Activated CD8-positive, alpha-beta memory T cell treated with anti-CD3 and anti-CD28 coated beads for 1 hour (primary cell): ENCODE measurements around the gene POC5.
"Not testable (repeated sequence)": the region's sequence is repeated elsewhere in the genome, so short reads cannot be mapped to it uniquely, and the experiment has no call there.

Experiments
- DNase-seq, 2 donors: peaks; one replicate each; pipeline ENCODE4 v3.0.0-alpha.2; 2020; ENCODE audit warnings: low read depth in 1 of 2; ENCODE audit errors: extremely low read depth in 1 of 2

The POC5 gene

DNA sequence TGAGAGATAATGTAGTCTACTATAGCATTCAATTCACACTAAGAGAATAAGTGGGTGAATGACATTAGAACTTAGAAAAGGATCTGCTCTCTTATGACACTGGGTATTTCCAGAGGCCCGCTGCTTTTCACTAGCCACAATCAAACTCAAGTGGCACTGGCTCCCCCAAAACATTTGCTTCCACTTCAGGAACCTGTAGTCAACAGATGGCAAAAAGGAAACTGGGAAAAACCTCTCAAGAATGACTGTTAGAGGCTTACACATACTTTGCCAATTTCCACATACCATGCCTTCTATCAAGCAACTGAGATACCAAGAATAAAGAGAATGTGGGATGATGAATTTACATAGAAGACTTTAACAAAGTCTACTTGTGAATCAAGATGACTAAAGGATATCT lies 11.2 kb downstream of the POC5 start:
- DNase-seq = no peak

DNA sequence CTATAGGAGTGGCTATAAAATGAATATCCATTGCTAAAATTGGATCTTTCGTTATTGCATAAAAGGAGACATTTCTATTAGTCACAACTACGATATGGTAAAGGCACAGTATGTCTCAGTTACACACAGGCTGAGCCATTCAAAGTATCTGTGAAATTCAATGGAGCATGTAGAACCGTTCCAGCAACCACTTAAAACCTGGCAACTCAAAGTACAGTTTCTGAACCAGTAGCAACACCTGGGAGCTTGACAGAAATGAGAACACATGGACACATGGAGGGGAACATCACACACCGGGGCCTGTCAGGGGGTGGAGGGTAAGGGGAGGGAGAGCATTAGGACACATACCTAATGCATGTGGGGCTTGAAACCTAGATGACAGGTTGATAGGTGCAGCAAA lies 15.4 kb downstream of the POC5 start:
- no peak for DNase-seq

DNA sequence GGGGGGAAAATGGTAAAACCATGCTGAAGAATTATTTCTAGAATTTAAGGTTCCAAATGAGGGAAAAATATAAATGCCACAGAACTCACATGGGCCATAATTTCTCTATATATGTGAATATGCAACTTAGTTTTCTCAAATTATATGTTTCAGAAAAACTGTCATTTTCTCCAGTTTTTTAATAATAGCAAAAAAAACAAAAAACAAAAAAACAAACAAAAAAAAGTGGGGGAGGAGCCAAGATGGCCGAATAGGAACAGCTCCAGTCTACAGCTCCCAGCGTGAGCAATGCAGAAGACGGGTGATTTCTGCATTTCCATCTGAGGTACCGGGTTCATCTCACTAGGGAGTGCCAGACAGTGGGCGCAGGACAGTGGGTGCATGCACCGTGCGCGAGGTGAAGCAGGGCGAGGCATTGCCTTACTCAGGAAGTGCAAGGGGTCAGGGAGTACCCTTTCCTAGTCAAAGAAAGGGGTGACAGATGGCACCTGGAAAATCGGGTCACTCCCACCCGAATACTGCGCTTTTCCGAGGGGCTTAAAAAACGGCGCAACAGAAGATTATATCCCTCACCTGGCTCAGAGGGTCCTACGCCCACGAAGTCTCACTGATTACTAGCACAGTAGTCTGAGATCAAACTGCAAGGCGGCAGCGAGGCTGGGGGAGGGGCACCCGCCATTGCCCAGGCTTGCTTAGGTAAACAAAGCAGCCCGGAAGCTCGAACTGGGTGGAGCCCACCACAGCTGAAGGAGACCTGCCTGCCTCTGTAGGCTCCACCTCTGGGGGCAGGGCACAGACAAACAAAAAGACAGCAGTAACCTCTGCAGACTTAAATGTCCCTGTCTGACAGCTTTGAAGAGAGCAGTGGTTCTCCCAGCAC lies 21.5 kb downstream of the POC5 start:
- DNase-seq = not testable (repeated sequence)

DNA sequence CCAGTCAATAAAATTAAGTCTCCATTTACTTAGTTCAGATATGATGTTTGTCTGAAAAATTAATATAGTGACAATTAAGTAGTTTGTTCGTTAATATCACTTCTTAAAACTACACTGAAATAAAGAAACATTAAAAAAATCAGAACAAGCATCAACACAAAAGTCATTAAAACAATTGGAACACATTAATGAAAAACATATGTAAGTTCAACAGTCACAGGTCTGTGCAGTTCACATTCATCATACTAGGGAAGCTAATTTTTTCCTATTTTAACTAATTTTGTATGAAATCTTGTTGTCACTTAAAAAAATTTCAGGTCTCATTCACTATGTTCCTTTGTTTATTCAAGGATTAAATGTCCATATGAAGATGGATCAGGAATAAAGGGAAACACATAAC lies 22.5 kb downstream of the POC5 start:
- DNase-seq = no peak

DNA sequence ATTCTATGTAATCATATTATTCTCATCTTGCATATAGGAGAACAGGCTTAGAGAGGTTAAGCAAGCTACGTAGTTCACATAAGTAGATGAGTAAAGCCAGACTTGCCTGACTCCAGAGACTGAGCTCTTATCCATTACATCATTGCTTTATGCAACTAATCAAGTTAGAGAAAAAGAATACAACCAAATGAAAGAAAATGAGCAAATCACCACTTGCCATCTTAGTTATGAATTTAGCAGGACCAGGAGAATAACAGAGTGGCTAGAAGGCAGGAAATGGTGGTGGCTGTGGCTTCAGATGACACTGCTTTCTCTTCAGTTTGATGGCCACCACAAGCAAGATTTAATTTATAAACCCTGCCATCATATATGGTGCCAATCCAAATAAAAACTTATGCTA lies 26.6 kb downstream of the POC5 start:
- DNase-seq = no peak

DNA sequence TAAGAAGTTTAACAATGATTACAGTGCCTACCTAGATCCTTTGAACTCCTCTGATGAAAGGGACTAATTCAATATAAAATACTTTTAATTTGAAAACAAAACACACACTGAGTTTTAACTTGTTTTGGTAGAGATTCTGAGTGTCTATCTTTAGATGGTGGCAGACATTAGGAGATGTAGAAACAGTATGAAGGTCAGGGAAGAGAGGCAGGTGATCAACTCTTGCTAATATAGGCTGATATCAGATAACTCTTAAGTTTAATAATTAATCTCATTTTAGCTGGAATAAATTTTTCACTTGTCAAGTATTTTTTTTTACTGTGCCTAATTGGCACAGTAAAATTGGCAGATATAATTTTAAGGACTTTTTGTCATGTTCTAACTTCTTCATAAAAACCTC lies 30.8 kb downstream of the POC5 start:
- no peak for DNase-seq

DNA sequence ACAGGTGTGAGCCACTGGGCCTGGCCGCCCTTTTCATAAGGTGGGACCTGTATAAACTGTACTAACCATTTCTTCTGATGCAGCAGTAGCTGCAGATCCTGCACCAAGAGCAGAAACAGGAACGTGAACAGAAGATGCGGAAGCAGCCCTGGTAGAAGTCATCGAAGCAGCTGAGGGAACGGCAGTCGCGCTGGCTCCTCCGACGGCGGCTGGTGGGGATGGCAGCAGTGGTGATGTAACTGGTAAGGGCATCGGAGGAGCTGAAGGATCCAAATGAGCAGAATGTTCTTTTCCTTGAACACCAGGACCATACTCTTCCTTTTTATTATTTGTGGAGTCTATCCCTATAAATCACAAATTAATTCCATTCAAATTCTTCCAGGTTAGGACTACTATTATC lies 32.1 kb downstream of the POC5 start:
- DNase-seq = no peak

DNA sequence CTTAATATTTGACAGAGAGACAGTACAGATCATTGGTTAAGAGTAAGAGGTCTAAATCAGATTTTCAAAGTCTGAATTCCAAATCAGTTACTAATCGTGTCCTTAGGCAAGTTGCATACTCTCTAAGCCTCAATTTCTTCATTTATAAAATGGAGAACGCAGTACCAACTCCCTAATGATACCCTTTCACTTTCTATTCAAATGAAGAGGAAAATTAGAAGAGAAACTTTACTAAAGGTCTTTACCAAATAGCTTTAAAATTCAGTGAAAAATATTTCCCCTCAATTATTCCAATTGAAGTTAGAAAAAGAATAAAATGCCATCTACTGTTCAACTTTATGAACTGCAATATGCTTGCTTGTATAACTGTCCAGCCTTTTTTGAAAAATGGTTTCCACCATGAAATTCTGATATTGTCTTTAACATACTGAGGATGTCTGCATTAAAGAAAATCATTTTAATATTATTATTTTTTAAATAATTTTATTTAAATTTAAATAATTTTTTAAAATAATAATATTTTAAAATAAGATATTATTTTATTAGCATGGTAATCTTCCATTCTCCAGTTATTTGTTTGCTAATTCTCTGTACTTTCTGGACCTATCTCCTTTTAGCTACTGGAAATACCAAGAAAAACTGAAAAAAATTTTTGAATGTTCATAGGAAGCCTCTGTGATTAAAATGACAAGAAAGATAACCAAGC lies 36.0 kb downstream of the POC5 start:
- DNase-seq = no peak

DNA sequence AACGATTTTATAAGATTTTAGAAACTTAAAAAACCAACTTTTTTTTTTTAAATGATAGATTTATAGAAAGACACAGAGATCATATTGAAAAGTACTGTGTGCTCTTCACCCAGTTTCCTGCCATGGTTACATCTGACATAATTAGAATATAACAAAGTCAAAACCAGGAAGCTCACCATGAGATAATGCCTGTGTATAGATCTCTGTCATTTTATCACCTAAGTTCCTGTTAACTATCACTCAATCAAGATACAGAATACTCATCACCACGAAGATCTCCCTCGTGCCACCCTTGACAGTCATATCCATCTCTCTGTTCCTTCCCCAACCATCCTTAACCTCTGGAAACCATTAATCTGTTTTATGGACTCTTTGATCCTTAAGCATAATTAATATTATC lies 39.1 kb downstream of the POC5 start:
- no peak for DNase-seq

DNA sequence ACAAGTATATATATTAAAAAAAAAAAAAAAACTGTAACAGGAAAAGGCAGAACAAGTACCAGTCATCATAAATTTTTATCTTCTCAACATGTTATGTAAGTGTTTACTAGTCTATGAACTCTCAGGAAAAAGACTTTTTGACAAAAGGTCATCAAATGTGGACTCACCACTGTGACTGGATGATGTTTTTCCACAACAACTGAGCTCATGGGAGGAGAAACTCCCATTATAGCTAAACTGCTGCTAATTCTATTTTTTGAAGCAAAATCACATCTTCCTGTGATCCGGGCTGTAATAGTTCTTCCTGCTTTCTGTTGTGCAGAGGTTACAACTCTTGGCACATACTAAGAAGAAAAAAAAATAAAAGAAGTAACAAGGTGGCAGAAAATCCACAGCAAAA lies 39.6 kb downstream of the POC5 start:
- DNase-seq = no peak

DNA sequence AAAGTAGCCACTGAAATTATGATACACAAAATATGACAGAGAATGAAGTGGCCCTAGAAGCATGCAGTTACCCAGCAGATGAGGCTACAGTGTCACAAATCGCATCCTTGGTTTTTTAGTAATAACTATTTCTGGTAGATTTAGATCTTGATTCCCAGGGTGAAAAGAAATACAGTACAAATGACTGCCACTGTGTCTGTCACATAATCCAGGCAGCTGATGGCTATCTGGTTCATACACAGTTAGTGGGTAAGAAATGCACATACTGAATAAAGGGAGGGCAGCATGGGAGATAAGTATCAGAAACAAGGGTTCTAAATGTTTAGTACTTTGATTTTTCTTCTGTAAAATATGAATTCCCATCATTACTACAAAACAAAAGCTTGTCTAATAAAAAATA lies 41.5 kb downstream of the POC5 start:
- DNase-seq = no peak

DNA sequence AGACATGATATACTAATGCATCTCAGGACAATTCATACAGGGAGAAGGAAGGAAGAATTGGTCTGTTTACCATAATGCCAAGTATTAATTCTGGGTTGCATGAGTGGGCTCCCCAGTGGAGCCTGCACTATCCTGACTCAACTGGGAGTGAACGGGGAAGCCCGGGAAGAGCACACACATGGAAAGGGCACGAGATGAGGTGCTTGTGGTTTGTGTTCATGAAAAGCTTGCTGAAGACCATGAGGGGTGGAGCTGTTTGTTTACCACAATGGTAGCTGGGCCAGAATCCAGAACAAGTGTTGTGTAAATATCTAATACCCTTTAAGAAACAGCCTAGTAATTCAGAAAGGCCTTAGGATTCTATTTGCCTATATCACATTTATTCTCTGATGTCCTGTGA lies 44.6 kb downstream of the POC5 start:
- no peak for DNase-seq

DNA sequence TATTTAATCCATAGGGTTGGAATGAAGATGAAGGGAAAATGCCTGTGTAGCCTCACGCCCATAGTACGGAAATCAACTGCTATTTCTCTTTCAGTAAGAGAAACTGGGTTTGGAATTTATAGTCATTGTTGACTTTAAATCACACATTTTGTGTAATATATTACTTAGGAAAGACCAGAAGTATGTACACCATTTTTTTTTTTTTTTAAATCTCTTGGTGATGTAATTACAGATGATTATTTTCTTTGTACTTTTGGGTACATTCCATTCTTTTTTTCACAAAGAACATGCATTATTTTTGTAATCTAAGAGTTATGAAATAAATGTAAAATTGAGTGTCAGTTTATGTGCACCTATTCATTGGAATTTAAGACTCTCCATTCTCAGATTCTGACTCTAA lies 45.7 kb downstream of the POC5 start:
- DNase-seq = no peak

DNA sequence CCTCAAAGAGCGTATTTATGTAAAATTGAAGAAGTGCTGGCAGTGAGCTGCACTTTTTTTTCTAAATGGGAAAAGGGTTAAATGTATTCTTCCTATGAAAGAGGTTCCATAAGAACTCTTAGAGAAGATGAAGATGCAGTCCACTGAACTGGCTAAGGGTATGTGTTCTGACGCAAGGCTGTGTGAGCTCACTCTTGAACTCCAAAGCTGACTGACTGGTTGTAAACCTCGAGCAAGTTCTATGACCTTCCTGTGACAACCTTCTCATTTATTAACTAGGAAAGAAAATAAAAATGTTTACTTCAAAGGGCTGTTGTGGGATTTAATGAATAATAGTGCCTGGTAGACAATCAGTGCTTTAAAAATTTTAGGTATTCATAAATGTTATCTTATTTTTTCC lies 46.7 kb downstream of the POC5 start:
- no peak for DNase-seq

DNA sequence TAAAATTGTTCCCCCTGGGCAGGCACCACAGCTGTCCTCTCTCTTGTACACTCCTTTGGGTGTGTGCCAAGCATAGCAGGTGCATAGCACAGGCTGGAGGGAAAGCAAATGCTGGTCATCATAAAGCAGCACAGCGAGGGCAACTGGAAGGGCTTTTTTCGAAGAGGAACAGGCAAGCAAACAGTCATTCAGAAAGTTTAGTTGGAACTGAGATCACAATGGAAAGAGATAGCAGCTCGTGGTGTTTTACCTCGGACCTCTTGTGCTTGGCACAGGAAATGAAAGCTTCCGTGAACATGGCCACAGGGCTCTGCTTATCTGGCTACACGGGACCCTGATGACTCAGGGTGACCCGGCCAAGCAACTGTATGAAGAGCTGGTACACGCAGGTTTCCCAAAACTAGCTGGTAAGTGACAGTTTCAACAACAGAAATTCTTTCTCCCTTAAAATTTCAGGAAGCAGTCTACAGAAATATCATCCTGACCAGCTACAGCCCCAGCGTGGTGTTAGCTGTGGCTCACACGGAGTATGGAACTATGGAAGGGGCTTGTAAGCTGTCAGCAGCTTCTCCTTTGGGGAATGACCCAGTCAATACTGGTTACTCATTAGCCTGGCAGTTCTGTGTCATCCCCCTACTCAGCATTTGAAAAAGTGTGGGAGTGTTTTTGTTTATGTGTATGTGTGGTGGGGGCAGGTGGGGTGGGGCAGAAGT lies 48.1 kb downstream of the POC5 start:
- DNase-seq = peak in 1 of 2 donors; percentile 9

DNA sequence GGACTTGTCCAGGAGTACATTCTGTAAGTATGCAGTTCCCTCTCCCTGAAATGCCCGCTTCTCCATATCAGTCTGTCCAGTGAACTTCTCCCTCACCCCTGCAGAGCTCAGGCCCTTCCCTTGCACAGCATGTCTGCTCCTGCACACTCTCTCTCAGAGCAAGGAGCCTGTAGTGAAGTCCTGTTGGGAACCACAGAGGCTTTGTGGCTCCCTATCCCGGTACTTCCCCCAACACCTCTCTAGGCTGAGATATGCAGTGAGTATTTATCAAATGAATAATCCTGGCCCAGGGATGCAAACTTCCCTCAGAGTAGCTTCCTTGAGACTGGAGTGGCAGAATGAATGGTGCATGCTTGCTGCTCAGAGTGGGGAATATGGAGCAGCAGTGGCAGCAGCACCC lies 48.8 kb downstream of the POC5 start:
- no peak for DNase-seq

DNA sequence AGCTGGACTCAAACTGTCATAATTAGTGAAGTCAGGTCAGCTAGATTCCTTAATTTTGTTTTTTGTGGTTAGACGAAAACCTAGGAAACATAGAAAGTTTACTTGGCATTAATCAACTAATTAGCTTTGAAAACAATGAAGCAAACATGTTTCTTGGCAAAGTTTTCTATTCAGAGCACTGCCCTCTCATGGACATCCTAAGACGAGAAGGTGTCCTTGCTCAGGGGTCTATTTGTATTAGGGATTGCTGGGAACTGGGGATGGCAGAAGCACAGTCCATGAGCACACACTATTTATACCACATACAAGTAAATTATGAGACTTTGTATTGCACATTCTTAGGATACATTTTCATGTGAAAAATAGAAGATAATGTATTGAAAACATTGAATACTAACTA lies 49.7 kb downstream of the POC5 start:
- DNase-seq = no peak

DNA sequence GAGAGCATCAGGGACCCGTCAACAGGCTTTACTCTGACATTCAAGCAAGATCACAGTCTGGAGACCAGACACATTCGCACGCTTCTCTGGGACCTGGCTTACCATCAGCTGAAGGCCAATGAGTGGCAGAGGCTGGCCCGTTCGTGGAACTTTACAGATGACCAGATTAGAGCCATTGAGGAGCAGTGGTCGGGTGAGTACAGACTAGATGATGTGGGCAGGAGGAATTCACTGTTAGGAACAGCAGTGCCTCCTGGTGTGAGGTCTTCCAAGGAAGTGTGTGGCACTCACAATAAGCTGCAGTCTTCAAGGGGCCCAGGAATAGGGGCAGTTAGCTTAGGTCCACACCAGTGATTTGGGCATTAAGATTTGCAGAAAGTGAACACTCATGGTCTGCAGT lies 50.4 kb downstream of the POC5 start:
- no peak for DNase-seq

DNA sequence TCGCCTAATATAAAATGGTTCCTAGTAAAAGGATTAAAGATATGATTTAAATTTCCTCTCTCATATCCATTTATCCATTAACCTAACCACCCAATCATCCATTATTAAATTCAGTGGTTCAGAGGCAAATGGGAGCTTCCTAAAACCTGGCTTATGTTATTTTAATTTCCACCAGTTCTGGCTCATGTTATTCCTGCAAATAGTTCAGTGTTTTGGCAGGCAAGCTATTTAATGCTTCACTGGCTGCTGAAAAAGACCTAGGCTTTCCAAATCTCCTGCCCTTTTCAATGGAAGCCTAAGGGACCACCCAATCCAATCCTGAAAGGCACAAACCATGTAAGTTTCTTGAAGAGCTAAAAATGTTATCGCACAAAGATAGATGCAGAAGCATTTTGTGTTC lies 52.3 kb downstream of the POC5 start:
- DNase-seq = no peak

DNA sequence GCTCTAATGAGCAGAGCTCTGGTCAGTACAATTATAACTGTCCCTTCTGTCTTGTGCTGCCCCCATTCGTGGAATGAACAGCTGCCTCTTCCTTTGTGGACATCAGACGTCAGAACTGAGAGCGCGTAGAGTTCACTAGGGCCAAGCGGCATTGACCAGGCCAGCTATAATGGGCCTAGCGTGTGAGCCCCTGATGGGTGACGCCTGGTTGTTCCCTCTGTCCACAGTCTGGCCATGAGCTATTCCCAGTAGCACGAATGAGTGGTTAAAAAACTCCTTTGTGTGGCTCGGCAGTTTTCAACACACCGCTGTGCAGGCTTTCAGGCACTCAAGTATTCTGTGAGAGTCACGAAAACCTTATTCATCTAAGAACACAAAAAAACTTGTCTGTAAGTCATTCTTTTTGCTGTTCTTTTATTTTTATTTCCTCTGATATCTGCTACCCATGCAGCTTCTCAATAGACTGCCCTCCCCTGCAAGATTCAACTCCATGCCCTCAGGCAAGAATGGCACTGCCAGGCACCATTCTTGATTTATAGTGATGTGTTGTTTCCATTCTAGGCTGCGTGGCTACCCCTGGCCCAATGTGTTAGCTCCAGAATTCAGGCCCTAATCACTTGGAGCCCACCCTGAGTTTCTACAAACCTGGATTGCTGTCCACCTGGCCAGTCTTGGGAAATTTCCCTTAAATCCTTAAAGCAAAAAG lies 53.5 kb downstream of the POC5 start:
- DNase-seq = no peak

DNA sequence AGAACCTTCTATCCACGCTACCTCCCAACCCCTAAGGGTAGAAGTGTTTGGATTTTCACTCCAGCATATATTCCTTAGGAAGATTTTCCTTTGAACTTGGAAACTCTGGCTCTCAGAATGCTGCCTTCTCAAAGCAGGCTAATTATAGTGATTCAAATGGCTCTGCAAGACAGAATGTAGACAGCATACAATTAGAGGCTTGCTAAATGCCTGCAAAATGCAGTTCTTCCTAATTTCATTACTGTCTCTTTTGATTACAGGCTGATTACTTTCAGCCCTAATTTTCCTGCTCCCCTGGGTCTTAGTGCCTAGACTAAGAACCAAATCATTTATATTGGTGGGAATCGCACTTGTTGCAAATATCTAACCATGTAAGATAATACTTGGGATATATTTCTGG lies 55.2 kb downstream of the POC5 start:
- DNase-seq = no peak
